Stomach (tissue), 4 donors: ENCODE measurements around the gene HES5.

Experiments
- CTCF ChIP-seq, 7 experiments: fragments of 450-650 bp in 4 of 7; fragments of 200-600 bp in 3 of 7; sonication (generic) in 3 of 7; IDR thresholded peaks; one replicate each; pipeline ENCODE4 v1.5.1; 2016 to 2019; ENCODE audit warnings: antibody characterized with exemption in 7 of 7, control low read depth in 2 of 7, mild to moderate bottlenecking in 1 of 7
- EP300 ChIP-seq: sonication (generic); formaldehyde crosslinking; IDR thresholded peaks from one replicate; pipeline ENCODE4 v1.6.1; 2017; ENCODE audit warnings: antibody characterized with exemption
- POLR2A ChIP-seq, 4 donors: fragments of 450-650 bp; IDR thresholded peaks; one replicate each; pipeline ENCODE4 v1.6.1; 2016; ENCODE audit warnings: antibody characterized with exemption in 4 of 4, control low read depth in 2 of 4, mild to moderate bottlenecking in 1 of 4, moderate library complexity in 1 of 4

- no peak for TF ChIP-seq CTCF (IDR thresholded peaks at IDR 0.05)
- TF ChIP-seq EP300: no peak
- TF ChIP-seq POLR2A (IDR thresholded peaks at IDR 0.05): no peak
Measured at GRCh38 chr1:2499986-2500596, 30.0 kb downstream of the HES5 start.
